ENCODE results near the gene STRA8. TPM values are rescaled to one million over a fixed set of nuclear protein-coding genes. Genes with fewer than 3 reads are reported as not detected.

Gene STRA8
- total and polyA plus RNA-seq, 4 donors = not detected

- Histone ChIP-seq H3K9me3 (ENCODE audit: control insufficient read depth in 4 of 4, insufficient read depth in 3 of 4, low read length in 3 of 4) (no peaks in the 10 kb centered on the region), H3K9ac (ENCODE audit: insufficient read depth in 1 of 2, low read length in 2 of 2) (no peak overlapping the region), H3K27me3 (ENCODE audit: control insufficient read depth in 3 of 3, insufficient read depth in 3 of 3, low read length in 2 of 3) (no peaks in the 10 kb centered on the region), H3K4me3 (no peak overlapping the region), H3K36me3 (ENCODE audit: control insufficient read depth in 4 of 4, insufficient read depth in 4 of 4, low read length in 4 of 4) (no peaks in the 10 kb centered on the region), H3K27ac (ENCODE audit: low read depth in 1 of 2, low read length in 1 of 2) (no peak overlapping the region), H3K4me1 (ENCODE audit: control insufficient read depth in 5 of 5, insufficient read depth in 5 of 5, low read length in 5 of 5) (peaks cover 0 to 17% (median 0%) of the 10 kb centered on the region in 5 donors)
- 92% methylated on average over 11 of the region's 11 CpGs for WGBS, 2 donors
- TF ChIP-seq CTCF (IDR thresholded peaks at IDR 0.05; ENCODE audit: control extremely low read depth, extremely low read depth) = no peak
- DNase-seq (no peak), ATAC-seq (ENCODE audit: insufficient read depth, low FRiP score) (no peak)
Measured at GRCh38 chr7:135238112-135238744, 4.6 kb downstream of the STRA8 start.

- no peak for TF ChIP-seq CTCF (IDR thresholded peaks at IDR 0.05; ENCODE audit: control extremely low read depth, extremely low read depth)
- Histone ChIP-seq H3K9ac (ENCODE audit: insufficient read depth in 1 of 2, low read length in 2 of 2) (no peak overlapping the region), H3K9me3 (ENCODE audit: control insufficient read depth in 4 of 4, insufficient read depth in 3 of 4, low read length in 3 of 4) (no peaks in the 10 kb centered on the region), H3K36me3 (ENCODE audit: control insufficient read depth in 4 of 4, insufficient read depth in 4 of 4, low read length in 4 of 4) (no peaks in the 10 kb centered on the region), H3K4me1 (ENCODE audit: control insufficient read depth in 5 of 5, insufficient read depth in 5 of 5, low read length in 5 of 5) (peaks cover 0 to 17% (median 0%) of the 10 kb centered on the region in 5 donors), H3K27ac (ENCODE audit: low read depth in 1 of 2, low read length in 1 of 2) (no peak overlapping the region), H3K4me3 (no peak overlapping the region), H3K27me3 (ENCODE audit: control insufficient read depth in 3 of 3, insufficient read depth in 3 of 3, low read length in 2 of 3) (no peaks in the 10 kb centered on the region)
- DNase-seq (no peak), ATAC-seq (ENCODE audit: insufficient read depth, low FRiP score) (no peak)
- 92 to 94% methylated on average over 7 of the region's 7 CpGs for WGBS, 2 donors
Measured at GRCh38 chr7:135239263-135239662, 5.6 kb downstream of the STRA8 start.

GRCh38 chr7:135240441-135240840, 6.8 kb downstream of the STRA8 start:
- Histone ChIP-seq H3K4me1 (ENCODE audit: control insufficient read depth in 5 of 5, insufficient read depth in 5 of 5, low read length in 5 of 5) (peaks cover 0 to 17% (median 0%) of the 10 kb centered on the region in 5 donors), H3K36me3 (ENCODE audit: control insufficient read depth in 4 of 4, insufficient read depth in 4 of 4, low read length in 4 of 4) (no peaks in the 10 kb centered on the region)
- DNase-seq = no peak

More at GRCh38 chr7:135240441-135240840, 6.8 kb downstream of the STRA8 start:
- H3K4me3 ChIP-seq = no peak overlapping the region
- H3K9ac ChIP-seq (ENCODE audit: insufficient read depth in 1 of 2, low read length in 2 of 2) = no peak overlapping the region
- no peak for TF ChIP-seq CTCF (IDR thresholded peaks at IDR 0.05; ENCODE audit: control extremely low read depth, extremely low read depth)
- no peaks in the 10 kb centered on the region for H3K27me3 ChIP-seq (ENCODE audit: control insufficient read depth in 3 of 3, insufficient read depth in 3 of 3, low read length in 2 of 3)
- no peaks in the 10 kb centered on the region for H3K9me3 ChIP-seq (ENCODE audit: control insufficient read depth in 4 of 4, insufficient read depth in 3 of 4, low read length in 3 of 4)
- ATAC-seq (ENCODE audit: insufficient read depth, low FRiP score) = no peak
- WGBS, 2 donors = 78 to 91% methylated on average over 9 of the region's 9 CpGs
- H3K27ac ChIP-seq (ENCODE audit: low read depth in 1 of 2, low read length in 1 of 2) = no peak overlapping the region

All from lung (tissue), 12 donors.